K562 (cell line): ENCODE measurements around the gene SLAMF8. TPM values are rescaled to one million over a fixed set of nuclear protein-coding genes. Genes with fewer than 3 reads are reported as not detected.

ENCODE experiments used
- CREBBP ChIP-seq: IDR thresholded peaks from one replicate; pipeline ENCODE4 v1.6.1; 2012; ENCODE audit warnings: low read depth, mild to moderate bottlenecking, control low read depth, inconsistent platforms, low read length
- E2F3 ChIP-seq: fragments of 250-450 bp; sonication (Bioruptor Pico); IDR thresholded peaks from 2 replicates; pipeline ENCODE4 v1.4.0; 2020; ENCODE audit warnings: mild to moderate bottlenecking
- POLR3A ChIP-seq: IDR thresholded peaks from 2 replicates; pipeline ENCODE4 v1.6.1; 2011; ENCODE audit warnings: borderline replicate concordance, mild to moderate bottlenecking, moderate library complexity; ENCODE audit not compliant: insufficient read length, insufficient read depth; ENCODE audit errors: extremely low read depth
- SLC30A9 ChIP-seq: fragments of 250-450 bp; sonication (Bioruptor Pico); IDR thresholded peaks from 2 replicates; pipeline ENCODE4 v1.8.0; 2022; ENCODE audit warnings: mild to moderate bottlenecking, moderate library complexity
- TCF3 ChIP-seq: sonication (generic); formaldehyde crosslinking; IDR thresholded peaks from 2 replicates; pipeline ENCODE4 v1.4.0; 2020; ENCODE audit warnings: mild to moderate bottlenecking, missing genetic modification reagents
- ZBTB33 ChIP-seq: sonication (generic); formaldehyde crosslinking; IDR thresholded peaks from 2 replicates; pipeline ENCODE4 v1.8.1; 2023; ENCODE audit warnings: mild to moderate bottlenecking, missing genetic modification reagents
- ZMIZ1 ChIP-seq, 2 experiments: fragments of 150-350 bp in 1 of 2; IDR thresholded peaks; 2 replicates each; pipeline ENCODE4 v1.6.1; 2012 to 2016; ENCODE audit warnings: low read depth in 2 of 2, low read length in 2 of 2, mild to moderate bottlenecking in 1 of 2, moderate library complexity in 1 of 2
- polyA plus RNA-seq, 8 experiments: library from polyadenylated mRNA; depleted of rRNA in 4 of 8; stranded (reverse) in 5 of 8; unstranded in 3 of 8; fragments of >200 nt; fragmentation: Nextera tagmentation in 2 of 8; fragmentation: Illumina TruSeq in 1 of 8; extraction: Ambion mirVana in 2 of 8; extraction: Trizol in 1 of 8; gene quantifications; 2 replicates each; pipeline versions ENCODE4 v1.2.1 to v1.2.3, GENCODE V29; 2011 to 2014; ENCODE audit warnings: inconsistent platforms in 1 of 8, missing spikeins in 1 of 8
- total RNA-seq, 7 experiments: library from RNA; depleted of rRNA in 6 of 7; stranded (reverse); fragments of >200 nt in 6 of 7; fragmentation: Illumina TruSeq in 2 of 7; extraction: Trizol in 2 of 7; gene quantifications; 2 replicates each; pipeline versions ENCODE4 v1.2.1 to v1.2.3, GENCODE V29; 2011 to 2021; ENCODE audit warnings: low replicate concordance in 1 of 7
- TF ChIP-seq, protein P1 (sequence below), 2 experiments: fragments of 450-650 bp; IDR thresholded peaks; 2 replicates each; pipeline ENCODE4 v1.6.1; 2016

Gene SLAMF8
- total and polyA plus RNA-seq, 9 of the 15 experiments (the other 6 are each of a cell fraction or from before 2014, with no cell fraction given) = not detected

- TF ChIP-seq ZBTB33 (no peak), TCF3 (CRISPR knock-in tag) (no peak), E2F3 (CRISPR knock-in tag) (no peak), ZMIZ1 (IDR thresholded peaks at IDR 0.05; ENCODE audit: low read depth in 2 of 2, low read length in 2 of 2) (no peak), SLC30A9 (CRISPR knock-in tag) (no peak), CREBBP (no peak), POLR3A (no peak)
- TF ChIP-seq, protein P1, sequence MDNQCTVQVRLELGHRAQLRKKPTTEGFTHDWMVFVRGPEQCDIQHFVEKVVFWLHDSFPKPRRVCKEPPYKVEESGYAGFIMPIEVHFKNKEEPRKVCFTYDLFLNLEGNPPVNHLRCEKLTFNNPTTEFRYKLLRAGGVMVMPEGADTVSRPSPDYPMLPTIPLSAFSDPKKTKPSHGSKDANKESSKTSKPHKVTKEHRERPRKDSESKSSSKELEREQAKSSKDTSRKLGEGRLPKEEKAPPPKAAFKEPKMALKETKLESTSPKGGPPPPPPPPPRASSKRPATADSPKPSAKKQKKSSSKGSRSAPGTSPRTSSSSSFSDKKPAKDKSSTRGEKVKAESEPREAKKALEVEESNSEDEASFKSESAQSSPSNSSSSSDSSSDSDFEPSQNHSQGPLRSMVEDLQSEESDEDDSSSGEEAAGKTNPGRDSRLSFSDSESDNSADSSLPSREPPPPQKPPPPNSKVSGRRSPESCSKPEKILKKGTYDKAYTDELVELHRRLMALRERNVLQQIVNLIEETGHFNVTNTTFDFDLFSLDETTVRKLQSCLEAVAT (IDR thresholded peaks at IDR 0.05) = no peak
These were observed 22.6 kb upstream of the SLAMF8 start (continued) for GRCh38 chr1:159803956-159804689.
